Subcutaneous adipose tissue (tissue), 4 donors: ENCODE results near the gene GALNT14. TPM values are rescaled to one million over a fixed set of nuclear protein-coding genes. Genes with fewer than 3 reads are reported as not detected.

Source experiments
- total RNA-seq, 4 donors: library from RNA; depleted of rRNA; stranded (reverse); fragments of >200 nt; gene quantifications; one replicate each; pipeline ENCODE4 v1.1.0, GENCODE V29; 2016
- TF ChIP-seq, protein P1 (sequence below): fragments of 450-650 bp; IDR thresholded peaks from one replicate; pipeline ENCODE4 v1.5.1; 2016; ENCODE audit warnings: low read depth, mild to moderate bottlenecking, control low read depth, antibody characterized with exemption, moderate library complexity

Gene GALNT14
- total RNA-seq, 4 donors from 2014 or later, result 0.66 to 1.1 (median 0.90) TPM

GRCh38 chr2:31023541-31023940 lies 114.7 kb downstream of the GALNT14 start:
- TF ChIP-seq, protein P1, sequence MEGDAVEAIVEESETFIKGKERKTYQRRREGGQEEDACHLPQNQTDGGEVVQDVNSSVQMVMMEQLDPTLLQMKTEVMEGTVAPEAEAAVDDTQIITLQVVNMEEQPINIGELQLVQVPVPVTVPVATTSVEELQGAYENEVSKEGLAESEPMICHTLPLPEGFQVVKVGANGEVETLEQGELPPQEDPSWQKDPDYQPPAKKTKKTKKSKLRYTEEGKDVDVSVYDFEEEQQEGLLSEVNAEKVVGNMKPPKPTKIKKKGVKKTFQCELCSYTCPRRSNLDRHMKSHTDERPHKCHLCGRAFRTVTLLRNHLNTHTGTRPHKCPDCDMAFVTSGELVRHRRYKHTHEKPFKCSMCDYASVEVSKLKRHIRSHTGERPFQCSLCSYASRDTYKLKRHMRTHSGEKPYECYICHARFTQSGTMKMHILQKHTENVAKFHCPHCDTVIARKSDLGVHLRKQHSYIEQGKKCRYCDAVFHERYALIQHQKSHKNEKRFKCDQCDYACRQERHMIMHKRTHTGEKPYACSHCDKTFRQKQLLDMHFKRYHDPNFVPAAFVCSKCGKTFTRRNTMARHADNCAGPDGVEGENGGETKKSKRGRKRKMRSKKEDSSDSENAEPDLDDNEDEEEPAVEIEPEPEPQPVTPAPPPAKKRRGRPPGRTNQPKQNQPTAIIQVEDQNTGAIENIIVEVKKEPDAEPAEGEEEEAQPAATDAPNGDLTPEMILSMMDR, result no peak

GRCh38 chr2:31020713-31021112 lies 117.5 kb downstream of the GALNT14 start:
- TF ChIP-seq, protein P1, result no peak

GRCh38 chr2:31018280-31018679 lies 120.0 kb downstream of the GALNT14 start:
- TF ChIP-seq, protein P1, result no peak

GRCh38 chr2:31016648-31017047 lies 121.6 kb downstream of the GALNT14 start:
- TF ChIP-seq, protein P1, result no peak

GRCh38 chr2:31014516-31014915 lies 123.7 kb downstream of the GALNT14 start:
- TF ChIP-seq, protein P1, result no peak

GRCh38 chr2:31013301-31013700 lies 124.9 kb downstream of the GALNT14 start:
- TF ChIP-seq, protein P1, result no peak

GRCh38 chr2:31012406-31012805 lies 125.8 kb downstream of the GALNT14 start:
- TF ChIP-seq, protein P1, result no peak

GRCh38 chr2:31011587-31011986 lies 126.7 kb downstream of the GALNT14 start:
- TF ChIP-seq, protein P1, result no peak
